ENCODE results near the gene KIF1C.
"Not testable (repeated sequence)": the region's sequence is repeated elsewhere in the genome, so short reads cannot be mapped to it uniquely, and the experiment has no call there.

GRCh38 chr17:5077275-5077674, 79.5 kb downstream of the KIF1C start:
- TF ChIP-seq, protein P1, sequence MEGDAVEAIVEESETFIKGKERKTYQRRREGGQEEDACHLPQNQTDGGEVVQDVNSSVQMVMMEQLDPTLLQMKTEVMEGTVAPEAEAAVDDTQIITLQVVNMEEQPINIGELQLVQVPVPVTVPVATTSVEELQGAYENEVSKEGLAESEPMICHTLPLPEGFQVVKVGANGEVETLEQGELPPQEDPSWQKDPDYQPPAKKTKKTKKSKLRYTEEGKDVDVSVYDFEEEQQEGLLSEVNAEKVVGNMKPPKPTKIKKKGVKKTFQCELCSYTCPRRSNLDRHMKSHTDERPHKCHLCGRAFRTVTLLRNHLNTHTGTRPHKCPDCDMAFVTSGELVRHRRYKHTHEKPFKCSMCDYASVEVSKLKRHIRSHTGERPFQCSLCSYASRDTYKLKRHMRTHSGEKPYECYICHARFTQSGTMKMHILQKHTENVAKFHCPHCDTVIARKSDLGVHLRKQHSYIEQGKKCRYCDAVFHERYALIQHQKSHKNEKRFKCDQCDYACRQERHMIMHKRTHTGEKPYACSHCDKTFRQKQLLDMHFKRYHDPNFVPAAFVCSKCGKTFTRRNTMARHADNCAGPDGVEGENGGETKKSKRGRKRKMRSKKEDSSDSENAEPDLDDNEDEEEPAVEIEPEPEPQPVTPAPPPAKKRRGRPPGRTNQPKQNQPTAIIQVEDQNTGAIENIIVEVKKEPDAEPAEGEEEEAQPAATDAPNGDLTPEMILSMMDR (IDR thresholded peaks at IDR 0.05): not testable (repeated sequence)
- TF ChIP-seq EZH2 (IDR thresholded peaks at IDR 0.05): not testable (repeated sequence)

Data from neural progenitor cell (in vitro differentiated cells).